ENCODE measurements around the gene USH2A.

USH2A gene

DNA sequence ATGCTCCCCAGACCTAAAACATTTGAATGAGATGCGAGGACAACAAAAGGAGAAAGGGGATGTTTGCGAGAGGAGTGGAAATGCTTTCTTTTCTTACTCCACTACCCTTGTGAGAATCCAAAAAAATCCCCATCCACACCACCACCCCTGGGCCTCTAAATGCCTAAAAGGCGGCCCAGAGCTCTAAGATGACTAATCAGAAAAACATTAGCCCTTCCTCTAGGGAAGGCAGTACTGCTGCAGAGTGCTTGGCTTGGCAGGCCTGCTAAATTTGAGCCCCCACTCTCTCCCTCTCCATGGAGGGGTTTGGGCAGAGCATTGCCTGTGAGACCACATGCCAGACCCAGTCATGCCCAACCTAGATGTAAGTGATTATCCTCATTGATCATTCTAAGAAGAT, 347.9 kb downstream of the USH2A start:
- no peak overlapping the region for H3K4me3 ChIP-seq (replicated peaks; ENCODE audit: low read depth, low read length)
- no peak for DNase-seq (ENCODE audit: low read depth)
- TF ChIP-seq, protein P1, sequence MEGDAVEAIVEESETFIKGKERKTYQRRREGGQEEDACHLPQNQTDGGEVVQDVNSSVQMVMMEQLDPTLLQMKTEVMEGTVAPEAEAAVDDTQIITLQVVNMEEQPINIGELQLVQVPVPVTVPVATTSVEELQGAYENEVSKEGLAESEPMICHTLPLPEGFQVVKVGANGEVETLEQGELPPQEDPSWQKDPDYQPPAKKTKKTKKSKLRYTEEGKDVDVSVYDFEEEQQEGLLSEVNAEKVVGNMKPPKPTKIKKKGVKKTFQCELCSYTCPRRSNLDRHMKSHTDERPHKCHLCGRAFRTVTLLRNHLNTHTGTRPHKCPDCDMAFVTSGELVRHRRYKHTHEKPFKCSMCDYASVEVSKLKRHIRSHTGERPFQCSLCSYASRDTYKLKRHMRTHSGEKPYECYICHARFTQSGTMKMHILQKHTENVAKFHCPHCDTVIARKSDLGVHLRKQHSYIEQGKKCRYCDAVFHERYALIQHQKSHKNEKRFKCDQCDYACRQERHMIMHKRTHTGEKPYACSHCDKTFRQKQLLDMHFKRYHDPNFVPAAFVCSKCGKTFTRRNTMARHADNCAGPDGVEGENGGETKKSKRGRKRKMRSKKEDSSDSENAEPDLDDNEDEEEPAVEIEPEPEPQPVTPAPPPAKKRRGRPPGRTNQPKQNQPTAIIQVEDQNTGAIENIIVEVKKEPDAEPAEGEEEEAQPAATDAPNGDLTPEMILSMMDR (IDR thresholded peaks at IDR 0.05; ENCODE audit: low read length, missing control alignments): no peak

DNA sequence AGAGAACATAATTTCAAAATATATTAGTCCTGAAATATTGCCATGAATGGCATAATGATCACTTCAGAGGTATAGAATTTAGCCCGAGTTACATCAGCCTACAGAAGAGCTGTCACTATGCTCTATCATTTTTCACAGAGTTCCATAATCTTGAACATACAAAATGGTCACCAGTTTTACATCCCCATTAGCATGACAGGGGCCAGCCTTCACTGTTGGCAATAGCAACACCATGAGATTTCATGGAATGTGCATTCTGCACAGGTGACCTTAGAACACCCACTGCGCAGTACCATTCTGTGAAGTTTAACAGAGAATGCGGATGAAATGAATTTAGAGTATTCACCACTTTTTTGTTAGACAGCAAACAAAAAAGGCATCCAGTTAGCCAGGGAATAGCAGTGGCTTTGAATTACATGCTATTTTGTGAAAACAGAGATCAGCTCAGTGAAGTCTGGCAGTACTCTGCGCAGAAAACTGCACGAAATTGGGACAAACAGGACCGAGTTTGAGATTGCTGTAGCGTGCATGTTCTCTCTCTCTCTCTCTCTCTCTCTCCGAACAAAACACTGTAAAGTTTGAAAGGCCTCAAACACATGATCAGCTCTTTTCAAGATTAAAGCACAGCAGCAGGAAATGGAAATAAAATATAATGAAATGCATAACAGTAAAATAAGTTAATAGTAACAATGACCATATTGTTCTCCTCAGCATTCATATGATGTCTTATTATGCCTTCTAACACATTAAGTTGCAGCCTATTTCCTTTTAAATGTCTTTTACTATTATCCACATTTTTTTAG, 349.3 kb downstream of the USH2A start:
- no peak overlapping the region for H3K4me3 ChIP-seq (replicated peaks; ENCODE audit: low read depth, low read length)
- TF ChIP-seq, protein P1 (IDR thresholded peaks at IDR 0.05; ENCODE audit: low read length, missing control alignments): no peak
- DNase-seq (ENCODE audit: low read depth): no peak

DNA sequence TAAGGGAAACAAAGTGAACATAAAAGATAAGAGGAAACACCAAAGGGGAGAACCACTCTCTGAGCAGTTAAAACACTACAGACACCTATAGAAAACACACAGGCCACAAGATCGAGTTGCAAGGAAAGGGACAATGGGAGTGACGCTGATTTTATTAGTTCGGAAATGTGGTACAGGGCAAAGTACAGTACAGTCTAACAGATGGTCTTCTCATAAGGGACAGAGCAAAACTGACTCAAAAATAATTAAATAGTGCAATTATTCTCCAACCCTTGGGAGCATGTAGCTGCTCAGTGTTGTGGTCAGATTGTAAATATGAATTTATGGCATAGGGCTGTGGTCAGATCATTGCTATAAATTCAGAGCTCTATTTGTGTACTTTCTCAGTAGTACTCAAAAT, 352.0 kb downstream of the USH2A start:
- no peak overlapping the region for H3K4me3 ChIP-seq (replicated peaks; ENCODE audit: low read depth, low read length)
- TF ChIP-seq, protein P1 (IDR thresholded peaks at IDR 0.05; ENCODE audit: low read length, missing control alignments): no peak
- no peak for DNase-seq (ENCODE audit: low read depth)

DNA sequence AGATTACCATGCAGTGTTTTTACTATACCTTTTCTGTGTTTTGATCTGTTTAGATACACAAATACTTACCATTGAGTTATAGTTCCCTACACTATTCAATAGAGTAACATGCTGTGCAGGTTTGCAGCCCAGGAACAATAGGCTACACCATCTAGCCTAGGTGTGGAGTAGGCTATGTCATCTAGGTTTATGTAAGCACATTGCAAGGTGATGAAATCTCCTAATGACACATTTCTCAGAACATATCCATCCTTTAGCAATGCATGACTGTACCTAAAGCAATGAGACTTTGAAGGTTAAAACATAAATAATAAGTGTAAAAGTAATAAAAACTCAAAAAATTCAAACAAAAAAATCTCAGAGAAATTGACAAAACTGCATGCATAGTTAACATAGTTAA, 358.6 kb downstream of the USH2A start:
- TF ChIP-seq, protein P1 (IDR thresholded peaks at IDR 0.05; ENCODE audit: low read length, missing control alignments): no peak
- H3K4me3 ChIP-seq (replicated peaks; ENCODE audit: low read depth, low read length): no peak overlapping the region
- DNase-seq (ENCODE audit: low read depth): no peak

DNA sequence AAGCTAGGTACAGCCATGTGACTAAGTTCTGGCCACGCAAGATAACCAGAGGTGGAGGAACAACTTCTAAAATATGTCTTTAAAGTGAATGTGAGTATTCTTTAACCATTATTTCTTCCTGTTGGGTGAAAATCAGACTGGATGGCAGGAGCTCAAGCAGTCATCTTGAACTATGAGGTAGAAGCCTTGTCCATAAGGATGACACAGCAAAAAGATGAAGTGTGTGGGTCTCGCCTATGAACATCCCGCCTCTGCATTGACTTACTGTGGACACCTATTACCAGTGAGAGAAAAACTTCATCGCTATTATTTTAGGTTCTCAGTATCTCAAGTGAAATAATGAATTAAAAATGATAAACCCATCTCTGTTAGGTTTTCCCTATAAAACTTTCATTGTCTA, 365.3 kb downstream of the USH2A start:
- H3K4me3 ChIP-seq (replicated peaks; ENCODE audit: low read depth, low read length): no peak overlapping the region
- TF ChIP-seq, protein P1 (IDR thresholded peaks at IDR 0.05; ENCODE audit: low read length, missing control alignments): no peak
- DNase-seq (ENCODE audit: low read depth): no peak

DNA sequence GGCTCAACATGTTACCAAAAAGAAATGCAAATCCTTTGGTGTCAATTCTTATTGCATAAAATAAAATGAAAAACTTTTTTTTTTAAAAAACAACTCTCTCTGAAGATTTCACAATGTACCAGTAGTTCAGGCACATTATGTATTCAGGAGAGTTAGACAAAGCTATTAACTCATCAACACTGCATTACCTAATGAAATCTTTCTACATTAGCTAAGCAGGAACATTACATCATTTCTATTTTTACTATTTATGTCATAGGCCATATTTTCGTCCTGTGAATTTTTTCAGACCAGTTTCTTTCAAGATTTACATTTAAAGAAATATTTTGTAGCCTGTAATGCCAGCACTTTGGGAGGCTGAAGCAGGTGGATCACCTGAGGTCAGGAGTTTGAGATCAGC, 366.2 kb downstream of the USH2A start:
- DNase-seq (ENCODE audit: low read depth): no peak
- H3K4me3 ChIP-seq (replicated peaks; ENCODE audit: low read depth, low read length): no peak overlapping the region

More for the DNA sequence above, 366.2 kb downstream of the USH2A start:
- TF ChIP-seq, protein P1 (IDR thresholded peaks at IDR 0.05; ENCODE audit: low read length, missing control alignments): no peak

All from fibroblast of pulmonary artery (primary cell).